ENCODE measurements around the gene ST6GALNAC6.
A peak's percentile ranks its signal among the peaks of the same experiment; 100 is the strongest.

Gene ST6GALNAC6

GRCh38 chr9:127862075-127863011 is 37.1 kb downstream of the ST6GALNAC6 start:
- peak overlapping the region in 1 of 2 experiments; percentile 90 for H3K14ac ChIP-seq (ENCODE audit: low read length in 2 of 2)
- peak overlapping the region; percentile 97 for H4K8ac ChIP-seq (ENCODE audit: low read length)
- WGBS: 45% methylated on average over 23 of the region's 29 CpGs
- peaks cover 25% of the 10 kb centered on the region for H3K4me1 ChIP-seq (ENCODE audit: control insufficient read depth, insufficient read depth, low read depth, low read length)
- H2BK120ac ChIP-seq (ENCODE audit: low read depth, low read length): peak overlapping the region; percentile 75
- H3K27me3 ChIP-seq (ENCODE audit: control insufficient read depth in 1 of 2, insufficient read depth in 1 of 2, low read length in 2 of 2): no peaks in the 10 kb centered on the region
- H3K36me3 ChIP-seq (ENCODE audit: control insufficient read depth in 1 of 2, insufficient read depth in 2 of 2, low read depth in 1 of 2, low read length in 2 of 2): peaks cover 11 to 20% of the 10 kb centered on the region in 2 experiments
- no peaks in the 10 kb centered on the region for H3K9me3 ChIP-seq (ENCODE audit: control insufficient read depth, low read length)
- H3K4me3 ChIP-seq (ENCODE audit: insufficient read depth in 1 of 2, low read depth in 1 of 2, low read length in 2 of 2): no peak overlapping the region
- peak overlapping the region; percentile 75 for H2BK15ac ChIP-seq (ENCODE audit: low read depth, poor library complexity, severe bottlenecking)
- H3K4ac ChIP-seq (ENCODE audit: low read depth in 1 of 2, low read length in 2 of 2): peak overlapping the region; percentile 81 to 99
- peak overlapping the region; percentile 87 to 90 for H3K18ac ChIP-seq (ENCODE audit: low read depth in 1 of 2, low read length in 2 of 2)
- no peak overlapping the region for H3K27ac ChIP-seq (ENCODE audit: low read length, poor library complexity, severe bottlenecking)
- H2BK5ac ChIP-seq (ENCODE audit: low read depth, low read length, poor library complexity, severe bottlenecking): no peak overlapping the region
- no peak overlapping the region for H2AK5ac ChIP-seq (ENCODE audit: low read length, severe bottlenecking)
- DNase-seq: peak; percentile 54
- peak overlapping the region; percentile 99 for H4K91ac ChIP-seq (ENCODE audit: low read length)
- H2BK12ac ChIP-seq (ENCODE audit: low read length in 2 of 2): peak overlapping the region; percentile 91 to 98
- H3K4me2 ChIP-seq (ENCODE audit: low read length, poor library complexity, severe bottlenecking): no peak overlapping the region
- peak overlapping the region in 1 of 2 experiments; percentile 75 for H3K23ac ChIP-seq (ENCODE audit: low read length in 2 of 2)
- no peaks in the 10 kb centered on the region for H3K79me1 ChIP-seq (replicated peaks; ENCODE audit: low read length, poor library complexity, severe bottlenecking)
- H2AFZ ChIP-seq (ENCODE audit: low read depth, low read length): peak overlapping the region; percentile 32
- H3K9ac ChIP-seq (ENCODE audit: low read length): no peak overlapping the region

DNA sequence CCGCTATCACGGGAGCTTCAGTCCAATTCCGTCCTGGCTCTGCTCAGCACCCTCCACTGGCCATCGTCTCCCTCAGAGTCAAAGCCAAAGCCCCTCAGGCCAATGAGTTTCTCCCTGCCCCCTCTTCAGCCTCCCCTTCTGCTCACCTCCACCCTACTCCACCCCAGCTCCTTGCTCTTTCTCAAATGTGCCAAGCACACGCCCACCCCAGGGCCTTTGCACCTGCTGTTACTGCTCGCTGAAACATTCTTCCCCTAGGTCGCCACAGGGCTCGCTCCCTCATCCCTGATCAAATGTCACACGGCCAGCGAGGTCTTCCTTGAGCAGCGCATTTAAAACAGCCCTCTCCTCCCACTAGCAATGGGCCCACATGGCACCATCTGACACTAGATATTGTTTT is 38.6 kb downstream of the ST6GALNAC6 start:
- no peak overlapping the region for H2AFZ ChIP-seq (ENCODE audit: low read depth, low read length)
- no peaks in the 10 kb centered on the region for H3K27me3 ChIP-seq (ENCODE audit: control insufficient read depth in 1 of 2, insufficient read depth in 1 of 2, low read length in 2 of 2)
- no peak overlapping the region for H3K4me3 ChIP-seq (ENCODE audit: insufficient read depth in 1 of 2, low read depth in 1 of 2, low read length in 2 of 2)
- H4K91ac ChIP-seq (ENCODE audit: low read length): peak overlapping the region; percentile 36
- H3K27ac ChIP-seq (ENCODE audit: low read length, poor library complexity, severe bottlenecking): no peak overlapping the region
- H2BK12ac ChIP-seq (ENCODE audit: low read length in 2 of 2): peak overlapping the region; percentile 24 to 81
- no peak overlapping the region for H2BK5ac ChIP-seq (ENCODE audit: low read depth, low read length, poor library complexity, severe bottlenecking)
- H3K9ac ChIP-seq (ENCODE audit: low read length): no peak overlapping the region
- WGBS: 96% methylated on average over 11 of the region's 11 CpGs
- no peaks in the 10 kb centered on the region for H3K79me1 ChIP-seq (replicated peaks; ENCODE audit: low read length, poor library complexity, severe bottlenecking)
- H3K36me3 ChIP-seq (ENCODE audit: control insufficient read depth in 1 of 2, insufficient read depth in 2 of 2, low read depth in 1 of 2, low read length in 2 of 2): peaks cover 1 to 7% of the 10 kb centered on the region in 2 experiments
- H4K8ac ChIP-seq (ENCODE audit: low read length): peak overlapping the region; percentile 82
- H3K4me2 ChIP-seq (ENCODE audit: low read length, poor library complexity, severe bottlenecking): no peak overlapping the region
- H3K4ac ChIP-seq (ENCODE audit: low read depth in 1 of 2, low read length in 2 of 2): peak overlapping the region; percentile 0 to 66
- DNase-seq: no peak
- no peak overlapping the region for H3K23ac ChIP-seq (ENCODE audit: low read length in 2 of 2)
- no peak overlapping the region for H2AK5ac ChIP-seq (ENCODE audit: low read length, severe bottlenecking)
- no peak overlapping the region for H3K14ac ChIP-seq (ENCODE audit: low read length in 2 of 2)
- no peaks in the 10 kb centered on the region for H3K9me3 ChIP-seq (ENCODE audit: control insufficient read depth, low read length)
- H2BK120ac ChIP-seq (ENCODE audit: low read depth, low read length): peak overlapping the region; percentile 85
- peaks cover 27% of the 10 kb centered on the region for H3K4me1 ChIP-seq (ENCODE audit: control insufficient read depth, insufficient read depth, low read depth, low read length)
- peak overlapping the region; percentile 41 to 80 for H3K18ac ChIP-seq (ENCODE audit: low read depth in 1 of 2, low read length in 2 of 2)
- peak overlapping the region; percentile 73 for H2BK15ac ChIP-seq (ENCODE audit: low read depth, poor library complexity, severe bottlenecking)

- no peak overlapping the region for H2BK5ac ChIP-seq (ENCODE audit: low read depth, low read length, poor library complexity, severe bottlenecking)
- H3K18ac ChIP-seq (ENCODE audit: low read depth in 1 of 2, low read length in 2 of 2): peak overlapping the region; percentile 44 to 80
- H3K4me1 ChIP-seq (ENCODE audit: control insufficient read depth, insufficient read depth, low read depth, low read length): peaks cover 26% of the 10 kb centered on the region
- H3K9me3 ChIP-seq (ENCODE audit: control insufficient read depth, low read length): no peaks in the 10 kb centered on the region
- H3K79me1 ChIP-seq (replicated peaks; ENCODE audit: low read length, poor library complexity, severe bottlenecking): no peaks in the 10 kb centered on the region
- peak overlapping the region; percentile 24 to 81 for H2BK12ac ChIP-seq (ENCODE audit: low read length in 2 of 2)
- H2AK5ac ChIP-seq (ENCODE audit: low read length, severe bottlenecking): no peak overlapping the region
- no peak overlapping the region for H3K4me2 ChIP-seq (ENCODE audit: low read length, poor library complexity, severe bottlenecking)
- H3K27ac ChIP-seq (ENCODE audit: low read length, poor library complexity, severe bottlenecking): no peak overlapping the region
- no peaks in the 10 kb centered on the region for H3K27me3 ChIP-seq (ENCODE audit: control insufficient read depth in 1 of 2, insufficient read depth in 1 of 2, low read length in 2 of 2)
- peak overlapping the region; percentile 73 for H2BK15ac ChIP-seq (ENCODE audit: low read depth, poor library complexity, severe bottlenecking)
- no peak for DNase-seq
- no peak overlapping the region for H3K9ac ChIP-seq (ENCODE audit: low read length)
- 58% methylated on average over 8 of the region's 8 CpGs for WGBS
- H2AFZ ChIP-seq (ENCODE audit: low read depth, low read length): no peak overlapping the region
- H3K23ac ChIP-seq (ENCODE audit: low read length in 2 of 2): no peak overlapping the region
- peak overlapping the region; percentile 85 for H2BK120ac ChIP-seq (ENCODE audit: low read depth, low read length)
- no peak overlapping the region for H3K14ac ChIP-seq (ENCODE audit: low read length in 2 of 2)
- peak overlapping the region; percentile 36 for H4K91ac ChIP-seq (ENCODE audit: low read length)
- H3K4ac ChIP-seq (ENCODE audit: low read depth in 1 of 2, low read length in 2 of 2): peak overlapping the region; percentile 53 to 66
- H3K4me3 ChIP-seq (ENCODE audit: insufficient read depth in 1 of 2, low read depth in 1 of 2, low read length in 2 of 2): no peak overlapping the region
- peaks cover 0 to 2% of the 10 kb centered on the region in 2 experiments for H3K36me3 ChIP-seq (ENCODE audit: control insufficient read depth in 1 of 2, insufficient read depth in 2 of 2, low read depth in 1 of 2, low read length in 2 of 2)
- peak overlapping the region; percentile 45 for H4K8ac ChIP-seq (ENCODE audit: low read length)
Measured at GRCh38 chr9:127860260-127860659, 39.1 kb downstream of the ST6GALNAC6 start.

DNA sequence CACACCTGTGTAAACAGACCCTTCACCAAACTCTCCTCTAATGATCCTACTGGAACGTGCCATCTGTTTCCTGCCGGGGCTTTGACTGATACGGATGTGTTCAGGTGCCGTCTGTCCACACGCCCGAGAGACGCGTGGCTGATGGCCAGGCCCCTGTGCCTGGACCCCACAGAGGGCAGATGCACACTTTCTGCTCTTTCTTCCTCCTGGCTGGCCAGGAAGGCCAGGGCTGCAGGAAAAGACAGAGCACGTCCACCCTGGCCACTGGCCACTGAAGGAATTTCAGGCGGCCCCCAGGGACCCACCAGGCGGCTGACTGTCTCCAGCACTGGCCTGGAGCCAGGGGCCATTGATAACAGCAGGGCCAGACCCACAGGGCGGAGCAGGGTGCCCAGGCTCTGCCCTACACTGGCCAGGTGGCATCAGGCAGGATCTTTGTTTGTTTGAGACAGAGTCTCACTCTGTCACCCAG is 41.3 kb downstream of the ST6GALNAC6 start:
- Histone ChIP-seq H2AFZ (ENCODE audit: low read depth, low read length) (no peak overlapping the region), H2AK5ac (ENCODE audit: low read length, severe bottlenecking) (no peak overlapping the region), H4K91ac (ENCODE audit: low read length) (peak overlapping the region; percentile 93), H3K27ac (ENCODE audit: low read length, poor library complexity, severe bottlenecking) (no peak overlapping the region), H3K9ac (ENCODE audit: low read length) (peak overlapping the region; percentile 36), H3K4me2 (ENCODE audit: low read length, poor library complexity, severe bottlenecking) (no peak overlapping the region), H3K4me1 (ENCODE audit: control insufficient read depth, insufficient read depth, low read depth, low read length) (peaks cover 35% of the 10 kb centered on the region), H3K23ac (ENCODE audit: low read length in 2 of 2) (peak overlapping the region in 1 of 2 experiments; percentile 3), H3K36me3 (ENCODE audit: control insufficient read depth in 1 of 2, insufficient read depth in 2 of 2, low read depth in 1 of 2, low read length in 2 of 2) (peaks cover 0 to under 1% of the 10 kb centered on the region in 2 experiments), H3K4ac (ENCODE audit: low read depth in 1 of 2, low read length in 2 of 2) (peak overlapping the region; percentile 52 to 88), H3K4me3 (ENCODE audit: insufficient read depth in 1 of 2, low read depth in 1 of 2, low read length in 2 of 2) (no peak overlapping the region), H2BK5ac (ENCODE audit: low read depth, low read length, poor library complexity, severe bottlenecking) (no peak overlapping the region), H2BK15ac (ENCODE audit: low read depth, poor library complexity, severe bottlenecking) (no peak overlapping the region), H3K9me3 (ENCODE audit: control insufficient read depth, low read length) (no peaks in the 10 kb centered on the region), H2BK12ac (ENCODE audit: low read length in 2 of 2) (peak overlapping the region; percentile 95), H3K14ac (ENCODE audit: low read length in 2 of 2) (peak overlapping the region in 1 of 2 experiments; percentile 58), H2BK120ac (ENCODE audit: low read depth, low read length) (peak overlapping the region; percentile 56), H4K8ac (ENCODE audit: low read length) (peak overlapping the region; percentile 59), H3K79me1 (replicated peaks; ENCODE audit: low read length, poor library complexity, severe bottlenecking) (peaks cover 2% of the 10 kb centered on the region), H3K18ac (ENCODE audit: low read depth in 1 of 2, low read length in 2 of 2) (peak overlapping the region; percentile 72 to 92), H3K27me3 (ENCODE audit: control insufficient read depth in 1 of 2, insufficient read depth in 1 of 2, low read length in 2 of 2) (no peaks in the 10 kb centered on the region)
- WGBS: 55% methylated on average over 12 of the region's 12 CpGs
- no peak for DNase-seq

Measured in mesenchymal stem cell (in vitro differentiated cells and primary cell).